OCI-LY7 (cell line): ENCODE results near the gene ALDH1L1.

Experiments used
- CTCF ChIP-seq: fragments of 200-600 bp; sonication (generic); conservative IDR thresholded peaks from 2 replicates; pipeline ENCODE4 v1.5.1; 2014; ENCODE audit warnings: mild to moderate bottlenecking, antibody characterized with exemption, low read length, moderate library complexity, mixed read lengths
- EZH2phosphoT487 ChIP-seq: fragments of 200-600 bp; sonication (generic); IDR thresholded peaks from 2 replicates; pipeline ENCODE4 v1.6.1; 2018; ENCODE audit warnings: low read depth, borderline replicate concordance, mild to moderate bottlenecking, mixed run types, antibody characterized with exemption, low read length, moderate library complexity, mixed read lengths

DNA sequence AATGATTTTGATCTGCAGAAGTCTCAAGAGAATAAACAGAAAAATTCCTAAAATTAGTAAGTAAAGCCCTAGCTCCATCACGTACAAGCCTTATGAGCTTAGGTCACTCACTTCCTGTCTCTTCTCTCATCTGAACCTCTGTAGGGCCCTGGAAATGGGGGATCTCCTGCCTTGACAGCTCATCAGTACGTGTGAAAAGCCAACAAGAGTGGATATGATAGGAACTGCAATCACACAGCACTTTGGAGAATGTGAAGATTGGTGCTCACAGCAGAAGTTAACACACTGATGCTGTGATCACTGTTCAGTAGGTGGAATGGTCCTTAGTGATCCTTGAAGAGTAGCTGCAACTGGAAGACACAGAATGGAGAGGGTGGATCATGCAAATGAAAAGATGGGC, 27.8 kb upstream of the ALDH1L1 start:
- TF ChIP-seq CTCF (no peak), EZH2phosphoT487 (no peak)
